Glomerular endothelial cell (primary cell): ENCODE data around the gene SLC2A9. TPM values are rescaled to one million over a fixed set of nuclear protein-coding genes. Genes with fewer than 3 reads are reported as not detected.
"Not testable (repeated sequence)": the region's sequence is repeated elsewhere in the genome, so short reads cannot be mapped to it uniquely, and the experiment has no call there.

Source experiments
- DNase-seq: peaks from one replicate; pipeline ENCODE4 v3.0.0-alpha.2; 2011; ENCODE audit warnings: low read depth, low spot score; ENCODE audit errors: extremely low read depth
- total RNA-seq: library from RNA; depleted of rRNA; stranded (reverse); fragments of >200 nt; gene quantifications from 2 replicates; pipeline ENCODE4 v1.2.3, GENCODE V29; 2015

The SLC2A9 gene
- total RNA-seq, 1 donor from 2014 or later = 3.8 TPM

DNA sequence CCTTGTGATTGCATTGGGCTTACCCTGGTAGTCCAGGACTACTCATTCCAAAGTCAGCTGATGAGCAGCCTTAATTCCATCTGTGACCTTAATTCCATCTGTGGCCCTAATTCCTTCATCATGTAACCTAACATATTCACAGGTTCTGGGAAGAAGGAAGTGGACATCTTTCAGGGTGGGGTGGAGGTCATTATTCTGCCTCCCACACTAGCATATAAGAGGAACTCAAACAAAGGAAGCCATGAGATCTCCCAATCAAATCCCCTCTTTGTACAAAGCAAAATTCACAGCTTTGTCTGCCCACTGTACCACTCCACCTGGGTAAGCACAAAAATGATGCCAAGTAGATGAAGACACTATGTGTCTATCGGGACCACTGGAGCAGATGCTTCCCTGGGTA lies 87.3 kb downstream of the SLC2A9 start:
- DNase-seq = no peak

DNA sequence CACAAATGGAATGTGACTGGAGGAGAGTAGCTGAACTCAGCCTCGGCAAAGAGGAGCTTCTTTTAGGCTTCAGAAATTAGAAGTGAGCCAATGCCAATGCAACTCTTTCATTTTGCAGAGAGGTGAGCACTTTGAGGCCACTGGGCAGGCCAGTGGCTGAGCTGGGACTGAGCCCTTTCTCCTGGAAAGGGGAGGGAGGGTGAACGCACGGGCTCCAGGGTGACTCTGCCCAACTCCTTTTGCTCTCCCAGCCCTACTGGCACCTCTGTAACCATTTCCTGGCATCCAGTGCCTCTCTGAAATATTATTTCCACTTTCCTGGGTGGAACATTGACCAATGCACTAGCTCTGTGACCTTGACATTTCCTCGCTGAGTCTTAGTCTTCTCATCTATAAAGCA lies 88.1 kb downstream of the SLC2A9 start:
- no peak for DNase-seq

DNA sequence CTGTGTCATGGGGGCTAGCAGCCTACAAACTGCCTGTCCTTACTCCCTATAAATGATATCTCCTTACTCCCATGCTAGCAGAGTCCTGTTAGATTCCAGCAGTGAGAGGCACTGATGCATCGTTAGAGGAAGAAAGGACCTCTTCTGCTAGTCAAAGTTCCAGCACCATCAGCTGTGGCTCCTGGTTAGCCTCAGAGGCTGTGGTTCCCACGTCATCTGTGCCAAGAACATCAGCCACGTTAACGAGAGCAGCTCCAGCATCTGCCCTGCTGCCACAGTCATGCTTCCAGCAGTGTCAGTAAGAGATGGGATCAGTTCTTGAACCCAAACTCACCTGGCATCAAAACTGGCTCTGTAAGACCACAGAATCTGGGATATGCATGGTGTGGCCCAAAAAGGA lies 88.5 kb downstream of the SLC2A9 start:
- no peak for DNase-seq

DNA sequence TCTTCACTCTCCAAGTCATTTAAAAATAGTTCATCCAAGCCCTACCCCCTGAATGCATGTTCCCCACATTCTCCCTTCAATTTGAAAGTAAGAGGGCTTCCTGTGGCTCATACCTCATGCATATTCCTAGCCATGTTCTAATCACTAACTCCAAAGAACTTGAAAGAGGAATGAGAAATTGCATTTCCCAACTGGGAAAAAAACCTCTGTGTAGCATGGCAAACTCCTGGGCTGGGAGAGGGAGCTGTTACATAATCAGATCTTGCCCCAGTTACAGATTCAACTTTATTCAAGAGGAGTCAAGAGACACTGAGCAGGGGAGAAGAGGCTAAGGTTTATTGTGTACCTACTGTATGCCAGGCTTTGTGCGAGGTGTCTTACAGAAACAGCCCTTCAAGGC lies 90.2 kb downstream of the SLC2A9 start:
- no peak for DNase-seq

DNA sequence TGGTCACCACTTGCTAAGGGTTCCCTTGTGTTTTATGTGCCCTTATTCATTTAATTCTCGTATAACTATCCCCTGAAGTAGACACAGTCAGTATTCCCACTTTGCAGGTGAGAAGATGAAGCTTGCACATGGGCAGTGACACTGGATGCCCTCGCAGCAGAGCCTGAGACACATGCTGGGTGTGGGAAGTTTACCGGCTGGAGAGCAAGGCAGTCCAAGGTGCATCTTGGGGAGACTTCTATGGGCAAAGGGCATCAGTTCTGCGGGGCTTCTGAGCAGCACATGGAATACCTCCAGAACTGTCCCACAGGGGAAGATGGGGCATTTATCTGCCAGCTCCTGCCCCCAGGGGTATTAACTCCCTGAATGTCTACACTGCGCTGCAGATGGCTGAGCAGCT lies 92.2 kb downstream of the SLC2A9 start:
- DNase-seq = no peak

DNA sequence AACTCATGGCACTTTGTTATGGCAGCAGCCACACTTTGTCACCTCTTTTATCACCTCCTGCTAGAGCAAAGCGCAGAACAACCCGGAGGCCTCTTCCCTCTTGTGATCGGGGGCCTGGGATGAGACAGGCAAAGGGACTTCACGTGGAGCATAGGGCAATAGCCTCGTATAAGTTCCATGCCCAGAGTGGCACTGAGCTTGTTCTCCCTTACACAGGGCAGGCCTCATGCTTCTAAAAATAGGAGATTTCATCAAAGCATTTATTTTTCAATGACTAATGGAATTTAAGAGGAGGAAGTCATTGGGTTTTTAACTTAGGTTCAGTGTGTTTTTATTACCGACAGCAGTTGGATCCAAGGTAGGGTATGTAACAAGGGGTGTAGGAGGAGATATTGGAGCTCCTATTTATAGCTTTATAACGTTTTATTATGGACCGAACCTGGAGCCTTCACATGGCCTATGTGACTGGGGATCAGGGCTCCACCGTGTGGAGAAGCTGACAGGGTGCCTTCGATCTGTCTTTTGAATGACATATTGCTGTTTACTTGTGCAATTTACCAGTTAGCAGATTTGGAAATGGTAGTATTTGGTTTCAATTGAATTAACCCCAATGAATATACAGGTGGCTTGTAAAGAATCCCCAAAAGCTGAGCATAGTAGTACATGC lies 93.8 kb downstream of the SLC2A9 start:
- DNase-seq = no peak

DNA sequence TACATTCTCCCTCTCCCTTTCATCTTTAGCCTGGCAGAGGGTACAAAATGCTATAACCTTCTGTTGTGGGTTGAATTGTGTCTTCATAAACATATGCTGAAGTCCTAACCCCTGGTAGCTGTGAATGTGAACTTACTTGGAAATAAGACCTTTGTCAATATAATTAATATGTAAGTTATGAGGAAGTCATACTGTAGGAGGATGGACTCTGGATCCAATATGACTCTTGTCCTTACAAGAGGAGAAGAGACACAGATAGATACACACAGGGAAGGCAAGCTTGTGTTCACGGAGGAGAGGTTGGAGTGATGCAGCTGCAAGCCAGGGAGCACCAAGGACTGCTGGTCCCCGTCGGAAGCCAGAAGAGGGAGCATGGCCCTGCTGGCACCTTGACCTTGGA lies 94.7 kb downstream of the SLC2A9 start:
- DNase-seq = no peak

DNA sequence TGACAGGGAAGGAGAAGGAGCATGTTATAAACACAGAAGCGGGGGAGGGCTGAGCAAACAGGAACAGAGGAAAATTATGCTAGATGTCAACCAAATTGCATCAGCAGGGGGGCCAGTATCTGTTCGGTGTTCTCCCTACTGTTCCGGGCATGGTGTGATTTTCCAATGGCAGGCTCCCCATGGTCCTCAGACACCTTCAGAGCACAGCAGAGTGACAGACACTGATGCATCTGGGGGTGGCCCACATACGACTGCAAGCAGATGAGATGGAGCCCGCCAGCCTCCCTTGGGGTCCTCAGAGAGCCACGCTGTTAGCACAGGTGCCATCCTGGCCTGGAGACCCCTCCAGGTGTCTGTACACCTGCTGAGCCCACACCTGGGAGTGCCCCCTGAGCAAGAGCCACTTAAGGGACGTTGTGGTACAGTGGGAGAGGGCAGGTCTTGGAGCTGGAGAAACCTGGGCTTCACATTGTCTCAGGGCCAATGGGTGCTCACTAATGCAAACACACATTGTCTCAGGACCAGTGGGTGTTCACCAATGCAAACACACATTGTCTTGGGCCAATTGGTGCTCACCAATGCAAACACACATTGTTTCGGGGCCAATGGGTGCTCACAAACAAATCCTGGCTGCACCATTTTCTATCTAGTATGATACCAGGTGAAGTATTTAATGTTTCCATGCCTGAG lies 95.4 kb downstream of the SLC2A9 start:
- no peak for DNase-seq

DNA sequence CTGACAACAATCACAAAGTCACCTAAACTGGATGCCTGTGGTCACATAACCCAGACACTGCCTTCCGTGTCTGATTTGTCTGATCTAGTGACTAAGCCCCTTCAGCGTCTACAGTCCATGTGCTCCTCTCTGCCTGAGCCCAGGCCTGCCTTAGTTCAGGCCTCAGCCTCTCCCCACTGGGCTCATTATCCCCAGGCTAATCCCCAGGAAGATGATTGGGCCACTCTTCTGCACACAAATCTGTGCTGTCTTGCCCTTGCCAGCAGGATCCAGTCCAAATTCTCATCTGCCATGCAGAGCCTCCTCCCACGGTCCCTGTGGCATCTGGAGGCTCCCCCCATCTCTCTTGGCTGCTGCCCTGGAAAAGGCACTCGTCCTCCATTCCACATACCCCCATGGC lies 96.5 kb downstream of the SLC2A9 start:
- no peak for DNase-seq

DNA sequence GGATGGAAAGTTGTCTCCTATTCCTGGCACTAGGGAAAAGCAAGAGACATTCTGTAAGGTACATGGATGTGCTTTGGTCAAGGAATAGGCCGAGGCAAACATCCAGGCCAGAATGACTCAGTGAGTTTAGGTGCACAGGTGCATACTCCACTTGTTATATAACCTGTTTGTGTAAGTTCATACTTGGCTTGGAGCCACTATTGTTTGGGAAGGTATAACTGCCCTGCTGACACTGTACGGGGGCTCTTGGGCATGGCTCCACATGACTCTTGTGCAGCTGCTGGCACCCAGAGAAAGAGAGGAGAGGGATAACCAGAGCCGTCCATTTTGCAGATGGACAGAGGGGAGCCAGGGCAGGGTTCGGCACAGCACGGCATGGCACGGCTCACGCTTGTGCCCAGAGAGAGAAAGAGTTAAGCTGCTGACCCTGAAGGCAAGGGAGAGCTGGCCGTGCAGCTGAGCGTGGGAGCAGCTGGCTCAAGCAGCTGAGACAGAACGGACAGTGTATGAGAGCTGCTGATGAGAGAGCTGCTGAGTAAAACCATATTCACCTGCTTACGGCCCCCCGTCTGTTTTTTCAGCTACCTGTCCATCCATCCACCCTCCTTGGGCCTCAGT lies 98.0 kb downstream of the SLC2A9 start:
- no peak for DNase-seq

DNA sequence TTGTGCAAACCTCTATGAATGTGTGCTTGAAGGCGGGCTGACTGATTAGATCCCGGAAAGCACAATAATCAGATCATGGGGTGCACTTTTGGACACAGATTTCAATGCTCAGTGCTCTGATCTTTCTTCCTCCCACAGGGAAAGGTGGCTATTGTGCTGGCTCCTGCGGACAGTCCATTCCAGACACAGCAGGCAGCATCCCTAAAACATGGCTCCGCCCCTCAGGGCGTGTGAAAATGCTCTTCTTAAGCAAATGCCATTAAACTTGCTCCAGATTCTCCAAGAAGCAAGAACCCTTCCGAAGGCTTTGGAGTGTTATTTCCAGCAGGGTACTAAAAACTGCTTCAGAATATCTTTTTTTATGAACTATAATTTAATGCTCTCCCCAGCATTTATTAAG lies 100.0 kb downstream of the SLC2A9 start:
- no peak for DNase-seq

DNA sequence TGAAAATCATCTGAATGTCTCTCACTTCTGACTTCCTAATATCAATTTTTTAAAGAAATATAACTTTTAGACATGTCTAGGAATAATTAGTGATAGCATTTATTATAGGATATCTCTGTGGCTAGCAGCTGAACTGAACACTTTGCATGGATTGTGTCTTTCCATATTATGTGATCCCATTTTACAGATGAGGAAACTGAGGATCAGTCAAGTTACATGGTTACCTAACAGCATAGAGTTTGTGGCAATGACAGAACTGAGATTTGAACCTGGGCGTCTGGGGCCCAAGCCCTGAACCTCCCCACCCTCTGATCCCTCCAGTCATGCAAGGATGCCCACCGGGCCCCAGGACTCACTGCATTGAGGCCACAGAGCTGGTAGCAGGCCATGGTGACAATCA lies 101.3 kb downstream of the SLC2A9 start:
- no peak for DNase-seq

DNA sequence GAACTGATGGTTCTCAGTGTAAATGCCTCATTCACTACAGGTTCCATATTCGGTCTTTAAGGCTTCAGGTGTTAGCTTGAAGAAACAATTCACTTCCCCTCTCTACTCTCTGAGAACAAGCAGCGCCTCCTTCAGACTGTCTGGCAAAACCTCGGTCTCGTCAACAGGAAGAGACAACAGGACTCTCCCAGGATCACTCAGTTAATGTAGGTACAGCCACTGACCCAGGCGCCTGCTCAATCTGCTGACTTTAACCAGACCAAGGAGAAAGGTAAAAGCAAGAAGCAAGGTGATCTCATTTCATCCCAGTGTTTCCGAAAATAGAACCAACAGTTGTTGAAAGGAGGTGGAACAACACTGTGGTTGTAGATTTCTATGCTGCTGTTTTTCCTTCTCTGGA lies 102.2 kb downstream of the SLC2A9 start:
- no peak for DNase-seq

DNA sequence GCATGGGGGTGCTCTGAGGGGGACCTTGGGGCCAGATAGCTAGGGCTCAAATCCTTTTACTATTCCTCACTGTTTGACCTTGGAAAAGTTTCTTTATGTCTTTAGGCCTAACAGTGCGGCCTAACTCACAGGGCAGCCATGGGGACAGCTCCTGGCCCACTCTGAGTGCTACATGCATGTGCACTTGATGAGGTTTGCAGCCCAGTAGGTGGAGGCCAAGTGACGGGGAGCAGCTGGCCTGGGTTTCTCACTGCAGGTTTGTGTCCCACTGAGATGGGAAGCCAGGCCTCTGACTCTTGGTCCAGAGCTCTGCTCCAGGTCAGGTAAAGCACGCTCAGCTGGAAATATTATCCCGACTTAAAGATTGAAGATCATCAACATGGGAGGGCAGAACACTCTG lies 102.8 kb downstream of the SLC2A9 start:
- no peak for DNase-seq

DNA sequence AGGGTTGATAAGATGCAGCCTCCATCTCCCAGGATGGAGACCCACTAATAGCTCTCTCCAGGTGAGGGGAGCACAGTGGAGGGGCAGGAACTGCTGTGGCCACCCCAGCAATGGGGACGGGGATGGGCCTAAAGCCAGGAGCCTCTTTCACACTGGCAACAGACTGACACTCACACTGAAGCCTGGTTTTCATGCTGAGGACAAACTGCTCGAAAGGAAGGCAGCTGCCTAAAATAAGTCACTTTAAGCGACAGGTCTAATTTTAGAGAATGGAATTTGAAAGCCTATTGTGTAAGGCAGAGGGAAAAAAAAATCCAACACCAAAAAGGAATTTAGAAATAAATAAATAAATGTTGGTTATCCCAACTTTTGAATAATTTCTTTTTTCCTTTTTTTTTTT lies 104.4 kb downstream of the SLC2A9 start:
- DNase-seq = no peak

DNA sequence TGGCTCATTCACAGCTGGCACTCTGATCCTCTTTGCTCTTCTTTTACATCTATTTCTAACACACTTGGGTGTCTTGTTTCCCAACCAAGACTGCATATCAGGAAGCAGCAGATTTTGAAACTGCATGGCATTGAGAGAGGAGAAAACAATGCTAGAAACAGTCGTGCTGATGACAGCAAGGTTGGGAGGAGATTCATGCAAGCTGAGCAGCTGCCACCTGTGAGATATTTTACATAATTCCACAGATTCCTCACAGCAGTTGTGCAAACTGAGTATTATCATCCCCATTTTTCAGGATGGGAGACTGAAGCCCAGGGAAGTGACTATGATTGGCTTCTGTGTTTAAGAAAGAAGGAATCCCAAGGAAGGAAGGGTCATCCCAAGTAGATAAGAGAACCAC lies 105.0 kb downstream of the SLC2A9 start:
- no peak for DNase-seq

DNA sequence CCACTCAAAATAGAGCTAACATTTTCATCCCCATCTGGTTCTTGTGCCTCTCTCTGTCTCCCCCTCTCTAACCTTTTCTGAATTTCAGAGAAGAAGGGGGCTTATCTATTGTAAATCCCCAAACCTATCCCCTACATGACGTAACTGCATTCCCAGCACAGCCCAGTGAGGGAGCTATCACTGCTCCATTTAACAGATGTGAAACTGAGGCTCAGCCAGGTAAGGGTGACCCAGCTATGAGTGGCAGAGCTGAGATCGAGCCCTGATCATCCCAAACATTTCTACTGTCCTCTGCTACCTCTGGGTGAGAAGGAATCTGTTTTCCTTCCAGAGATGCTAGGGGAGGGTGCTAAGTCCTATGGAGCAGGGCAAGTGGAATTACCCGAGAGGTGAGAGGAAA lies 107.5 kb downstream of the SLC2A9 start:
- DNase-seq = no peak

DNA sequence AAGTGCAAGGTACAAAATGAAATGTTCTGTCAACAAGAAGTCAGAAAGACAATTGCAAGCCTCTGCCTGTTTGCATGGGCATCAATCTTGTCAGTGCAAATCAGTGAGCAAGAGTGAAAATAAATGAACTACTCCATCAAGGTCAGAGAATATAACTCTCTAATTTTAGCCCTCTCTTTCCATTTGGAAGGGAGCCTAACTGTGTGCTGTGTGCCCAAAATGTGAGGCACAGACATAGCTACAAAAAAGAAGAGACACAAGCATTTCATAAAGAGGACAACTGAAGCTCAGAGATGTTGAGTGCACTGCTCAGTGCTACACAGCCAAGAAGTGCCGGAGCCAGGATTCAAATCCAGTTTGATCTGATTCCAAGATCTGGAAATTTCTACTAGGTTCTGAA lies 114.3 kb downstream of the SLC2A9 start:
- no peak for DNase-seq

DNA sequence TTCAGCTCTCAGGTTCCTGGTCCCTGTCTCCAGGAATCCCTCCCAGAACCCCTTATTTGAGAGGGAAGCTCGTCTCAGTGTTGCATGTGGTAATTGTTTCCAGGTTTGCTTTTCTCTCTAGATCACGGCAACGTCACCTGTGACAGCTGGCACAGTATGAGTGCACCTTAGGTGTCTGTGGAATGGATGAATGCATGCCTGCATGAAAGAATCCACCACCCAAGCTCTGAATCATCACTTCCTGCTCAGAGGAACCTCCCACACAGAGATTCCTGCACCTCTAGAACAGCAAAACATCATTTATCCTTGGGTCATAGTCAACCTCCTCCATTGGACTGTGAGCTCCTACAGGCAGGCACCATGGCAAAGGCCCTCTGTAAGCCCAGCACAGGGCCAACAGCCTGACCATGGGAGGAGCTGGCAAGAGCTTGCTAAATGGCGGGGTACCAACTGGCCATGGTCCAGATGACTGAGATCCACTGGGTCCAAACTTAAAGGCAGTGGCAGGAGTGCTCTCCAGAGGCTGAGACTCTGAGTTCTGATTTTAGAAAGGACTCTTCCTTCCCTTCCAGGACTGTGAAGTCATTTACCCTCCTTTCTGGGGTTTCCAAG lies 116.2 kb downstream of the SLC2A9 start:
- DNase-seq = no peak

DNA sequence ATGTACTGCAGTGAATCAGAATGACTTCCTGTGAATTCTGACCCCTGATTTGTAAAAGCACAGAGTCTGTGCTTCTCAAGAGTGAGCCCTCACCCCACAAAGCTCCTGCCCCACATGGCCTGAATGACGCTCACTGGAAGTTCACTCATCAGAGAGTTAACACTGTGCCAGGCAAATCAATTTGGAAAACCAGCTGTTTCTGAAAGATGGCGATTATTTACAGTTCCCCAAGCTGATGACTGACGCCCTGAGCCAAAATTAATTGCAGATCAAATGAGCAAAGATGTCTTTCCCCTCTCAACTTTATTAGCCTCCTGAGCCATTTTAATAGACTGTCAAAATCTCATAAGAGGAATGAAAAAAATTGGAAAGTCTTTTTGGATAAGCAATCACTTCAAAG lies 118.0 kb downstream of the SLC2A9 start:
- no peak for DNase-seq

DNA sequence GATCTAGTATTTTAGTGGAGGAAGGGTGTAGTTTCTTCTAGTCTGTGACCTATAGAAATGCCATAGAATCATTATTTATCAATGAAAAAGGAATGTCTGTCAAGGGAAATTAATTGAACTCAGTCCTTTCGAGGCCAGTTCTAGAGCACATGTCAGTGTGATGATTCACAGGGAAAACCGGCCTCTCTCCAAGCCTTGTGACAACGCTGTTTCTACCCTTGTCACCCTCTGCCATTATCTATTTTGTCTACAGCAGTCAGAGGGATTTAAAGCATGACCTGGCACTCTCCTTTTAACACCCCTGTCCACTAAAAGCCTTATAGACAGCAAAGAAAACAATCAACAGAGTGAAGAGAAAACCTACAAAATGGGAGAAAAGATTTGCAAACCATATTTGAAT lies 120.0 kb downstream of the SLC2A9 start:
- DNase-seq = no peak

DNA sequence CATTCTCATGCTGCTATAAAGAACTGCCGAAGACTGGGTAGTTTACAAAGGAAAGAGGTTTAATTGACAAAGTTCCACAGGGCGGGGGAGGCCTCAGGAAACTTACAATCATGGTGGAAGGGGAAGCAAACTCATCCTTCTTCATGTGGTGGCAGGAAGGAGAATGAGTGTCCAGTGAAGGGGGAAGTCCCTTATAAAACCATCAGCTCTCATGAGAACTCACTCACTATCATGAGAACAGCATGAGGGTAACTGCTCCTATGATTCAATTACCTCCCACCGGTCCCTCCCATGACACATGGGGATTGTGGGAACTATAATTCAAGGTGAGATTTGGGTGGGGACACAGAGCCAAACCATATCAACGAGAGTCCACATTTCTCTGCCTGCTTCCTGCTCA lies 120.7 kb downstream of the SLC2A9 start:
- not testable (repeated sequence) for DNase-seq
